Mucosa of gallbladder (tissue), 1 donor: ENCODE results near the gene CIT. TPM values are rescaled to one million over a fixed set of nuclear protein-coding genes. Genes with fewer than 3 reads are reported as not detected.

ENCODE experiments used
- DNase-seq: peaks from one replicate; pipeline ENCODE4 v3.0.0-alpha.2; 2020; ENCODE audit warnings: low spot score
- total RNA-seq: library from RNA; stranded (reverse); gene quantifications from one replicate; pipeline ENCODE4 v1.2.1, GENCODE V29; 2021
- donor health status: DM: no; HTN: no; CAD: no.

Gene CIT
- total RNA-seq, 1 donor from 2014 or later = 4.4 TPM

GRCh38 chr12:119696943-119697342 is 180.2 kb downstream of the CIT start:
- DNase-seq = no peak

- DNase-seq = no peak
Measured at GRCh38 chr12:119695034-119695433, 182.1 kb downstream of the CIT start.

GRCh38 chr12:119694111-119694510 is 183.0 kb downstream of the CIT start:
- DNase-seq = no peak

GRCh38 chr12:119693511-119693910 is 183.6 kb downstream of the CIT start:
- DNase-seq = no peak

GRCh38 chr12:119692997-119693396 is 184.1 kb downstream of the CIT start:
- DNase-seq = peak; percentile 80

DNA sequence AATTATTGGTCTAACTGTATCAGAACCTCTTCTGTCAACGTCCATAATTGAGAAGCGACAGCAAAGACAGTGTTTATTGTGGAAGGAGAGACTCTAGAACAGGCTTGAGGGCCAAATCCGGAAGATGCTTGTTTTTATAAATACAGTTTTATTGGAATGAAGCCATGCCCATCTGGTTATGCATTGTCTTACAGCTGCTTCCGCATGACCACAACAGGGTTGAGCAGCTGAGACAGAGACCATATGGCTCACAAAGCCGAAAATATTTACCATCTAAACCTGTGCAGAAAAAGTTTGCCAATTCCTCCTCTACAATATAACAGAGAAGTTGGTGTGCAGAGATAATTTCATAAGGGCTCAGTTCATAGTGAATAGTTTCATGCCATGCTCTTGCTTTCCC is 184.7 kb downstream of the CIT start:
- DNase-seq = no peak

DNA sequence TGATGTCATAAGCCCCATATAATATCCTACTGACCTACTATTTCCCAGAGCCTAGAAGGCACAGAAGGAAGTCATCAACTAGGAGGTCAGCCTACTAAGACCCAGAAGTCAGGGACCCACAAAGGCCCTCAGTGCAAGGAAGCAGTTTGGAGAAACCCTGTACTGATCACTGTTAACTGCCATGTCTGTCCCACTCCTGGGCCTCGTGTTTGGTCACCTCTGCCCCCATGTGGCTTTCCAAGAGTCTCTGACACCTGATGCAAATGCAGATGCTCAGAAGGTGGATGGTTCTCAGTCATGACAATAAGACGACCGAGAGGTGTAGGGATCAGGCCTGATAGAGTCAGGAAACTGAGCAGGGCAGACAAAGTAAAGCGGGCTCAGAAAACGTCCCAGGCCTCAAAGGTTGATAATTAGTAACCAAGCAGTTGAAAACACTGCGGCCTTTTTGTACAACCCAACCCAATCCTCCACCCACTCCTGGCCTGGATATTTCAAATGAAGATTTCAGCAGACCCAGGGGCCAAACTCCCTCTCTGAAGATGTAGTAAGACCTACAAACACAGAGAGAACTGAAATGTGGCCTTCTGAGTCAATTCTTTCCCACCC is 185.8 kb downstream of the CIT start:
- no peak for DNase-seq

DNA sequence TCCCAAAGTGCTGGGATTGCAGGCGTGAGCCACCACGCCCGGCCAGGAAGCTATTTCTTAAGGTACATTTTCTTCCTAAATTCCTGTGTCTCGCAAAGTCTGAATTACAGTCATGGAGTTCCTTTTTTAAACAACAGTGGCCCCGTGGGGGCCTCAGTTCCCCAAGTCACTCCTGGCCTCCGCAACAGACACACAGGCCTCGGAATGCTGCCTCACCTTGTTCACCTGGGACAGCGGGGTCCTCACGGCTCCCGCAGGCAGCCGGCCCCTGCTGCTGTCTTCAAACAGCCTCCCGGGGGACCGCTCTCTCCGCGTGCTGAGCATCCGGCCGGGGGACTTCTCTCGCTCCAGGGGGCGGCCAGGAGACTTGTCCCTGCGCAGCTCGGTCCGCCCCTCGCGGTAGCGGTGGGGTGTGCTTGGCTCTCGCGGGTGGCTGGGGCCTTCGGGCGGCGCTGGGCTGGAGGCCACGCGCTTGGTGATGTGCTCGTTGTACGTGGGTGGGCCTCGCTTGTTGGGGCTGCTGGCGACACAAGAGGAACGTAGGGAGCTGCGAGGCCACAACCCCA is 187.1 kb downstream of the CIT start:
- no peak for DNase-seq

DNA sequence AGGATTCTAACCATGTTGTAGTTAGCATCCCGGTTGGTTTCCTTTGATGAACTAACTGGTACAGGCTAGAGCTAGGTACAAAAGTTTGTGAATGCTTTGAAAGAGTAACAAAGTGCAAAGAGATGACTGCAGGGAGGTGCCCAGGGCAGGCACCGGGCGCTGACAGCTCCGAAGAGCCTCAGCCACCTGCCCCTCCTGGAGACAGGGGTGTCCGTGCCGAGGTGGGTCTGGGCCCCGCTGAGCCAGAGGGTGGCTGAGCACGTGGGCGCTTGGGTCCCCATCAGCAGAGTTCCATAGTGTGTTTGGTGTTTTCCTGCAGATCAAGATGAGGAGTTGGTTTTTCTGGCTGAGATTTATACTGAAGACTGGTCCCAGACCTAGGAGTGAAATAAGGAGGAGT is 189.2 kb downstream of the CIT start:
- no peak for DNase-seq

- DNase-seq = no peak
Measured at GRCh38 chr12:119687406-119687805, 189.7 kb downstream of the CIT start.

DNA sequence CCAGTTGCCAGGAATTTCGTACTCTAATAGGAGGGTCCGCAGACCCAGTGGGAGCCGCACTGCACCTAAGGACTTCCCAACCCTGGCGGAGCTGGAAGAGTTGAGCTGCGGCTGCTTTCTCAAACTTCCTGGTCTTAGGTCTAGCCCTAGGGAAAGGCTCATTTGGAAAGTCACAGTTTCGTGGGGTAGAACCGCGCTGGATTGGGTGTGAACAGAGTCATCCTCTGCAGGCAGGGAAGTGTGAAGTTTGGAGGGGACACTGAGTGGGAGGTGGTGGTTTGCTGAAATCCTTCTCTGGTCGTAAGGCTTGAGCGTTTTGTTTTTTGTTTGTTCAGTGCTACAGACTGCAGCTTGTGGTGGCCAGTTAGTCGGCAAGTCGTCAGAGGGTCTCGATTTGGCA is 190.3 kb downstream of the CIT start:
- no peak for DNase-seq

DNA sequence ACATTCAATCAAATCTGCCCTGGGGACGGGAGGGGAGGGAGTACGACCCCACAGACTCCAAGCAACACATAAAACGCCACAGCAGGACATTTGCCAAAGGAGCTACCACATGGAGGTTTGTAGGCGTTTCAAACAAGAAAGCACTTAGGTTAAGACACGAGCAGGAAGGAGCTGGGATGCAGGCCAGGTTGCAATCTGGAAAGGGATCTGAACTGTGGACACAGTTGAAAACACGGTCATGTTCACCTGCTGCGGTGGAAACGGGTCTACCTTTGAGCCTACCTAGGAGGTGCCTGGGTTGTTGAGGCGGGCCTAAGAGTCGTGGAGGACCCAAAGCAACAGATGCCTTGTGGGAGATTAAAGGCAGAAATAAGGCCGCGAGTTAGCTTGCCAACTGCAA is 190.8 kb downstream of the CIT start:
- no peak for DNase-seq

- no peak for DNase-seq
Measured at GRCh38 chr12:119685375-119685774, 191.7 kb downstream of the CIT start.

DNA sequence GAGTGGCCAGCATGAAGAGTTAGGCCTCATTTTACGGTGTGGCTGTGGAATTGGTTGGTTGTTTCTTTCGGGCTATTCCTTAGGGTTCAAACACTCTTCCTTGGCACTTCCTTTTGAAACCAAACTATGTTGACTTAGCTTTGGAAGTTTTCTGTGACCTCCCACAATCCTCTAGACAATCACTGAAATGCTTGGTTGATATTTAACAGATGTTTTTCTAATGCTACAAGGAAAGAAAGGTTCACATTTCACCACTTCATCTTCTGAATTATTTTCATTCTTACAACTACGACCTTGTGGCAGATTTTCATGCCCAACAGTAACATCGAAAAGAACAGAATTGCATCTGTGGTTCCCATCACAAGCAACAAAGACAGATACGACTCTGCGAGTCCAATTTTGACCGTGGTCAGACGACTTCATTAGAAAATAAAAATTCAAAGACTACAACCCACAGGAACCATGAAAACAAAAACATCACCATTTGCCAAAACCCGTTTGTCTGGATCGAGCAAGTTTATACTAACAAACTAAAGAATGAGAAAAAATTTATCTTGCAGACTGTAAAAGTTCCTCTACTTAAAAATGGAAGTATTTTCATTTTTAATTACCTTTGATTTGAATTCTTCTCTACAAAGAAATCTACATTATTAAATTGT is 192.3 kb downstream of the CIT start:
- no peak for DNase-seq

DNA sequence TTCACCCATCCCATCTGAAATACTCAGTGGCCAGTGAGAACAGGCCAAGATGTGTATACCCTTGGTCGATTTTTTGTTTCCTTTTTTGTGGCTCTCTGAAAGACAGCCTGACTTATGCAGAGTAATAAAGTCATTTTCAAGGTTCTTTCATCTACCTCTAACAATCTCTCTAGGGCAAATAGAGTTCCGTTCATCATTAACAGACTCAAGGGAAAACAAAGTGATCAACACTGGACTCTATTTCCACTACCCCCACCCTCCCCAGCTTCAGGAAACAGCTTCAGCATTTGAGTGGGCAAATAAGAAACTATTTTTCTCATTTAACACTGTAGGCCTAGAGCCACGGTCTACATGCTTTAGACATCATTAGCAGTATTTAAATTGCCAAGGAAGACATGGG is 193.3 kb downstream of the CIT start:
- no peak for DNase-seq

DNA sequence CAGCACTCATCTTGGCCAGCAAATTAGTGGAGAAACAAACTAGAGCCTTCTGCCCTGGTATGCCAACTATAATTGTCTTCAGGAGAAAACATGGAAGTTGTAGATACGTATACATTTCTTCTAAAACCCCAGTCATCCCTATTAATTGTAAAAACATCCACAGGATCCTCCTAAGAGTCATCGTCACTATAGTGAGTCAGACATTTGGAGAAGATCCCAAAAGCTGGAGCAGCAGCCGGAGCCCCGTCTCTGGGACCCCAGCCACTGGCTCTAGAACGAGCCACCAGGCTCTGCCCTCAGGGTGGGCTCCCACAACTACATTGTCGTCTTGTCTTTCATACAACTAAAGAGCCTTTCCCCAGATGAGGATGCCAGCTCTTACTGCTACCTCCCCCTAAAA is 193.7 kb downstream of the CIT start:
- DNase-seq = no peak

DNA sequence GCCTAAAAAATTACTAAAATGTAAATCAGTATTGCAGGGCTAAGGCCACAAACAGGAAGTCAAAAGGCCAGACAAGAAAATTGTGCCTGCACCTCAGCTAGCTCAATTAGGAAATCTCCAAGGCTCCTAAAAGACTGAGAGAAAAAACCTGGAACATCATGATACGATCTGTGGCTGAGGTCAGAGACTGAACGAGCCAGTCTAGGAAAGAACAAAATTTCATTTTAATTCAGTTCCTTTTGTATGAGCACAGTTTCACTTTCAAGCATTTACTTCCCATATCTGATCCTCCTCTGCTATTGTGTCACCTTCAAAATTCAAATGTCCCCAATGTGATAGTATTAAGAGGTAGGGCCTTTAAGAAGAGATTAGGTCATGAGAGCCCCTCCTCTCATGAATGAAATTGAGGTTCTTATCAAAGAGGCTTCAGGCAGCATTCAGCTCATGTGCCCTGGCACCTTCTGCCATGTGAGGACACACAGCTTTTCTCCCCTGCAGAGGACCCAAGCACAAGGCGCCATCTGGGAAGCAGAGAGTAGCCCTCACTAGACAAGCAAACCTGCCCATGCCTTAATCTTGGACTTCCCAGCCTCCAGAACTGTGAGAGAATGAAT is 194.4 kb downstream of the CIT start:
- DNase-seq = no peak

GRCh38 chr12:119681728-119682638 is 195.1 kb downstream of the CIT start:
- DNase-seq = no peak

DNA sequence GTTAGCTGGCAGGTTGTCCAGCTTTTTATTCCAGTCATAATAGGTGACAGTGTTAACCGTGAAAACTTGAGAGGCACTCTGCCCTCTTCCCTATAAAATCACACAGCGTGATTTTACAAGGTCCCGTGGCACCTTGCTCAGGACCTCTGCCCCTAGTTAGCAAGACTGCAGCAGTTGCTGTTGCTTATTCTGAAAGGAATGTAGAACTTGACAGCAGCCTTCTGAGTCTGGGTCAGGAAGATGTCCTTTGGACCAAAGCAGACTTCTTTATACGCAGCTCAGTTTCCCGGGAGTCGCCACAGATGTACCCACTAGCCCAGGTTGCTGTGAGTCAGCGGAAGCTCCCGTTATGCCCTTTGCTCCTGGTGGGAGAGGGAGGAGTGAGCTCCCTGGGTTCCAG is 196.0 kb downstream of the CIT start:
- DNase-seq = no peak

DNA sequence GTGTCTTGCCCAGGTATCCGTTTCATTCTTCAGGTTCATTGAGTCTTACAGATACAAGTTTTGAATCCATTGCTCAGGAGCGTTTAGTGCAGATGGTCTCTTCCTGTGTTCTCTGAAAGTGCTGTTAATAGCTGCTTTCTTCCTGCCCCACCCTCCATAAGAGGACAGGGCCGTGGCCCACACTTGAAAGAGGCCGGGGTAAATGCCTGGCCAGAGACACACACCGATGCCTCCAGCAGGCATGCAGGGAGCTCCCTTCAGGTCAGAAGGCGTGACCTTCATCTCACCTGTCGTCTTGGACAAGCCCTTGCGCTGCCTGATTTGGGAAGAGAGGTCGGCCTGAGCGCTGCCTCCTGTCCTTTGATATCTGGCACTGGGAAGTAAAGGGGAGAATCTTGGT is 197.6 kb downstream of the CIT start:
- no peak for DNase-seq

DNA sequence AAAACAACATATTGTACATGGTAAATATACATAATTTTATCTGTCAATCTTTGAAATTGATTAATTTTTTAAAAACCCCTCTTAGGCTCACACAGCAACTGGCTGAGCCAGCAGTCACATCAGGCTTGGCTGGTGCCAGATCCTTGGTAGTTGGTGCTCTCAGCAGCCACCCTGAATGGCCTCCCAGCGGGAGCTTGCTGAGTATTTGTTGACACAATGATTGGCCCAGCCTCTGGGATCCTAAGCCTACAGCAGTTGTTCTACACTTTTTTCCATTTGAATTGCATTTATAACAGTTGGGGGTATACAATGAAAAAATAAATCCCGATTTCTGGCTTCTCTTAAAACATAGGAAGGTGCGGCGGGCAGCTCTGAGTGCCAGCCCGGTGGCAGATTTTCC is 198.0 kb downstream of the CIT start:
- no peak for DNase-seq

DNA sequence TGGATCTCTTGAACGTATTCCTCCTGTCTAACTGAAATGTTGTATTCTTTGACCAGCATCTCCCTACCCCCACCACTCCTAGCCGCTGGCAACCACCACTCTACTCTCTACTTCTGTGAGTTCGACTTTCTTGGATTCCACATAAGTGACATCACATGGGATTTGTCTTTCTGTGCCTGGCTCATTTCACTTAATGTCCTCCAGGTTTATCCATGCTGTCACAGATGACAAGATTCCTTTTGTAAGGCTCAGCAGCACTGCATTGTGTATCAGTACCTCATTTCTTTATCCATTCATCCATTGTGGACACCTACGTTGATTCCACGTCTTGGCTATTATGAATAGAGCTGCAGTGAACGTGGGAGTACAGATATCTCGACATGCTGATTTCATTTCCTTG is 198.7 kb downstream of the CIT start:
- DNase-seq = no peak
